T-helper 2 cell treated with Interferon-gamma antibody and Interleukin-4, amounts not matched to agents 100 ng/mL and 5 ng/mL, for 36 hours (primary cell): Measurements from ENCODE around the gene PCDHB10. TPM values are rescaled to one million over a fixed set of nuclear protein-coding genes. Genes with fewer than 3 reads are reported as not detected.
"Not testable (repeated sequence)": the region's sequence is repeated elsewhere in the genome, so short reads cannot be mapped to it uniquely, and the experiment has no call there.

Source experiments
- intact Hi-C: fragments of 100-400 bp; cut with micrococcal nuclease; formaldehyde crosslinking; loops from one replicate; pipeline ENCODE4 v1.15.1; 2023
- total RNA-seq: library from RNA; stranded (reverse); gene quantifications from 2 replicates; pipeline ENCODE4 v1.2.3, GENCODE V29; 2022

PCDHB10 gene
- total RNA-seq, 1 donor from 2014 or later: not detected

DNA sequence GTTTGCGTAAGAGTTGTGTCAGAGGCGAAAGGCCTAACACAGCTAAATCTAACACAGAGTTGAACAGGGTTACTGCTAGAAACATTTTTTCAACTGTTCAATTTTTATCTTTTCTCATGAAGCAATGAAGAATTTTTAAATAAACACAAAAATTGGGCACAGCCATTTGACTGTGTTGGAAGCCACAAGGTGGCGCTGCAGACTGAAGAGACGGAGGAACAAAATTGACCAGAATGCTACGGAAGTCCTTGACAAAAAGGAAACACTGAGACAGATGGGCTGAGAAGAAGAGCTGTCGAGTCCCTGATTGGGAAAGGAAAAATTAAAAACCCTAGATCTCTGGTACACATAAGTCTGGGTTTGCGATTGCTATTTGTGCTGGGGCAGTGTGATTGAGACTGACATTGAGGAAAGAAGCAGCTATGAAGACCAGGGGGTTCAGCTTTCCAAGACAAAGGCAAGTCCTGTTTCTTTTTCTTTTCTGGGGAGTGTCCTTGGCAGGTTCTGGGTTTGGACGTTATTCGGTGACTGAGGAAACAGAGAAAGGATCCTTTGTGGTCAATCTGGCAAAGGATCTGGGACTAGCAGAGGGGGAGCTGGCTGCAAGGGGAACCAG lies 5.1 kb upstream of the PCDHB10 start, which contains the start of gene PCDHB9:
Gene PCDHB9, plus strand, starts transcription at position 265 of the 616 bp plus-strand sequence. Its CDS starts 158 bp downstream, at position 423.
- intact Hi-C loops: no loop called here

DNA sequence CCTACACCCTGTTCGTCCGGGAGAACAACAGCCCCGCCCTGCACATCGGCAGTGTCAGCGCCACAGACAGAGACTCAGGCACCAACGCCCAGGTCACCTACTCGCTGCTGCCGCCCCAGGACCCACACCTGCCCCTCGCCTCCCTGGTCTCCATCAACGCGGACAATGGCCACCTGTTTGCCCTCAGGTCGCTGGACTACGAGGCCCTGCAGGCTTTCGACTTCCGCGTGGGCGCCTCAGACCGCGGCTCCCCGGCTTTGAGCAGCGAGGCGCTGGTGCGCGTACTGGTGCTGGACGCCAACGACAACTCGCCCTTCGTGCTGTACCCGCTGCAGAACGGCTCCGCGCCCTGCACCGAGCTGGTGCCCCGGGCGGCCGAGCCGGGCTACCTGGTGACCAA lies 3.5 kb upstream of the PCDHB10 start:
- intact Hi-C loops: not testable (repeated sequence)

DNA sequence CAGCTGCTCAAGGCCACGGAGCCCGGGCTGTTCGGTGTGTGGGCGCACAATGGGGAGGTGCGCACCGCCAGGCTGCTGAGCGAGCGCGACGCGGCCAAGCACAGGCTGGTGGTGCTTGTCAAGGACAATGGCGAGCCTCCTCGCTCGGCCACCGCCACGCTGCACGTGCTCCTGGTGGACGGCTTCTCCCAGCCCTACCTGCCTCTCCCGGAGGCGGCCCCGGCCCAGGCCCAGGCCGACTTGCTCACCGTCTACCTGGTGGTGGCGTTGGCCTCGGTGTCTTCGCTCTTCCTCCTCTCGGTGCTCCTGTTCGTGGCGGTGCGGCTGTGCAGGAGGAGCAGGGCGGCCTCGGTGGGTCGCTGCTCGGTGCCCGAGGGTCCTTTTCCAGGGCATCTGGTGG lies 3.0 kb upstream of the PCDHB10 start:
- intact Hi-C loops: not testable (repeated sequence)

DNA sequence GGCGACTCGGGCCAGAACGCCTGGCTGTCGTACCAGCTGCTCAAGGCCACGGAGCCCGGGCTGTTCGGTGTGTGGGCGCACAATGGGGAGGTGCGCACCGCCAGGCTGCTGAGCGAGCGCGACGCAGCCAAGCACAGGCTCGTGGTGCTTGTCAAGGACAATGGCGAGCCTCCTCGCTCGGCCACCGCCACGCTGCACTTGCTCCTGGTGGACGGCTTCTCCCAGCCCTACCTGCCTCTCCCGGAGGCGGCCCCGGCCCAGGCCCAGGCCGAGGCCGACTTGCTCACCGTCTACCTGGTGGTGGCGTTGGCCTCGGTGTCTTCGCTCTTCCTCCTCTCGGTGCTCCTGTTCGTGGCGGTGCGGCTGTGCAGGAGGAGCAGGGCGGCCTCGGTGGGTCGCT lies 2.2 kb downstream of the PCDHB10 start:
- intact Hi-C loops: not testable (repeated sequence)

DNA sequence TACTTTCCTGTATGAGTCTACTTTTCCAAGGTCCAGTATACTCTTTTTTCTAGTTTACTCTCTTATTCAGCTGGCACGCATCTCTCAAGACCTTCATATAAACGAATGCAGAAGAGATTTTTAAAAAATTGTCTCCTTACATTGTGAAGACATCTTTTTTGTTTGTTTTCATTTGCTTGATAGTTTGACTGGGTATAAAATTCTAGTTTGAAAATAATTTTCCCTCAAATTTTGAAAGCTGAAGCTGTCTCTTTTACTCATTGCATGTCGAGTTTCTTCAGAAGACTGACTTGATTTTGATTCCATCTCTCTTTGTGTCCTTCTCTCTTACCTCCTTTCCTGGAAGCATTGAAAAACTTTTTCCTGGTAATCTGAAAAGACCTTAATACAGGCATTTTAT lies 4.2 kb downstream of the PCDHB10 start:
- intact Hi-C loops: no loop called here

DNA sequence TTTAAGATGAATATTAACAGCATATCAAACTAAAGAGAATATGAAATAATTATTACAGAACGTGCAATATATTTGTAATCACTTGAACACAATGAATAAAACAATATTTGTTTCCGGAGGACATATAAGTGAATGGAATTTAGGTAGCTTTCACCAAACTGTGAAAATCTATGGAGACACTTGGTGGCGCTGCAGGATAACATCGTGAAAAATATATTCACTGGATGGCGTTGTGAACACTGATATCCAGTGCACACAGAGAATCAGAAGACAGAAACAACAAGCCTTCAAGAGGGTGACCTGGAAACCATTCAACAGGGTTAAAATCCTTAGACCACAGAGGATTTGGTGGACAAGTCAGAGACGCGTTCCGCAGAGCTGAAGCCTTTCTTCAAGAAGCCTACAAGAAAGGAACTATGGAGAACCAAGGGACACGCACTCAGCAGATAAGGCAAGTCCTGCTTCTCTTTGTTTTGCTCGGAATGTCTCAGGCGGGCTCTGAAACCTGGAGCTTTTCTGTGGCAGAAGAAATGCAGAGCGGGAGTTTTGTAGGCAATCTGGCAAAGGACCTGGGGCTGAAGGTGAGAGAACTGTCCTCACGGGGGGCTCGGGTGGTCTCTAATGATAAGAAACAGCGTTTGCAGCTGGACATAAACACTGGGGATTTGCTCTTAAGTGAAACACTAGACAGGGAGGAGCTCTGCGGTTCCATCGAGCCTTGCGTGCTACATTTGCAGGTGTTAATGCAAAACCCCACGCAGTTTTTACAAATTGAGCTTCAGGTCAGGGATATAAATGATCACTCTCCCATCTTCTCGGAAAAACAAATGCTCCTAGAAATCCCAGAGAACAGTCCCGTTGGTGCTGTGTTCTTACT lies 7.4 kb downstream of the PCDHB10 start, which contains the start of gene PCDHB11:
Gene PCDHB11, plus strand, starts transcription at position 269 of the 877 bp plus-strand sequence. Its CDS starts 148 bp downstream, at position 417.
- intact Hi-C loops: no loop called here

DNA sequence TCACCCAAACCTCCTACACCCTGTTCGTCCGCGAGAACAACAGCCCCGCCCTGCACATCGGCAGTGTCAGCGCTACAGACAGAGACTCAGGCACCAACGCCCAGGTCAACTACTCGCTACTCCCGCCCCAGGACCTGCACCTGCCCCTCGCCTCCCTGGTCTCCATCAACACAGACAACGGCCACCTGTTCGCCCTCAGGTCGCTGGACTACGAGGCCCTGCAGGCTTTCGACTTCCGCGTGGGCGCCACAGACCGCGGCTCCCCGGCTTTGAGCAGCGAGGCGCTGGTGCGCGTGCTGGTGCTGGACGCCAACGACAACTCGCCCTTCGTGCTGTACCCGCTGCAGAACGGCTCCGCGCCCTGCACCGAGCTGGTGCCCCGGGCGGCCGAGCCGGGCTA lies 9.0 kb downstream of the PCDHB10 start:
- intact Hi-C loops: not testable (repeated sequence)

DNA sequence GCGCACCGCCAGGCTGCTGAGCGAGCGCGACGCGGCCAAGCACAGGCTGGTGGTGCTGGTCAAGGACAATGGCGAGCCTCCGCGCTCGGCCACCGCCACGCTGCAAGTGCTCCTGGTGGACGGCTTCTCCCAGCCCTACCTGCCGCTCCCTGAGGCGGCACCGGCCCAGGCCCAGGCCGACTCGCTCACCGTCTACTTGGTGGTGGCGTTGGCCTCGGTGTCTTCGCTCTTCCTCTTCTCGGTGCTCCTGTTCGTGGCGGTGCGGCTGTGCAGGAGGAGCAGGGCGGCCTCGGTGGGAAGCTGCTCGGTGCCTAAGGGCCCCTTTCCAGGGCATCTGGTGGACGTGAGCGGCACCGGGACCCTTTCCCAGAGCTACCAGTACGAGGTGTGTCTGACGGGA lies 9.5 kb downstream of the PCDHB10 start:
- intact Hi-C loops: not testable (repeated sequence)

DNA sequence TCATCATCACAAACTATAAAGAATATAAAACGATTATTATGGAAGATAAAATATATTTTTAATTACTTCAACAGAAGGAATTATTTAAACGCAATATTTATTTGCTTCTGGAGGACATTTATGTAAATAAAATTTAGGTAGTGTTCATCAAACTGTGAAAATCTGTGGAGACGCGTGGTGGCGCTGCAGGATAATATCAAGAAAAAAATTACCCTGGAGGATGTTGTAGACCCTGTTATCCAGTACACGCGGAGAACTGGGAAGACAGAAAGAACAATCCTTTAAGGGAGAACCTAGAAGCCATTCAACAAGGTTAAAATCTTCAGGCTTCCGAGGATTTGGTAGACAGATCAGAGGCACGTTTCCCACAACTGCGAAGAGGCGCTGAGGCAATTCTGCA lies 16.3 kb downstream of the PCDHB10 start, which contains the start of gene PCDHB12:
Gene PCDHB12, plus strand, starts transcription at position 242 of the 400 bp plus-strand sequence. CDS start 189 bp downstream, outside the sequence.
- intact Hi-C loops: no loop called here

DNA sequence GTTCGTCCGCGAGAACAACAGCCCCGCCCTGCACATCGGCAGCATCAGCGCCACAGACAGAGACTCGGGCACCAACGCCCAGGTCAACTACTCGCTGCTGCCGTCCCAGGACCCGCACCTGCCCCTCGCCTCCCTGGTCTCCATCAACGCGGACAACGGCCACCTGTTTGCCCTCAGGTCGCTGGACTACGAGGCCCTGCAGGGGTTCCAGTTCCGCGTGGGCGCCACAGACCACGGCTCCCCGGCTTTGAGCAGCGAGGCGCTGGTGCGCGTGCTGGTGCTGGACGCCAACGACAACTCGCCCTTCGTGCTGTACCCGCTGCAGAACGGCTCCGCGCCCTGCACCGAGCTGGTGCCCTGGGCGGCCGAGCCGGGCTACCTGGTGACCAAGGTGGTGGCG lies 18.1 kb downstream of the PCDHB10 start:
- intact Hi-C loops: not testable (repeated sequence)

DNA sequence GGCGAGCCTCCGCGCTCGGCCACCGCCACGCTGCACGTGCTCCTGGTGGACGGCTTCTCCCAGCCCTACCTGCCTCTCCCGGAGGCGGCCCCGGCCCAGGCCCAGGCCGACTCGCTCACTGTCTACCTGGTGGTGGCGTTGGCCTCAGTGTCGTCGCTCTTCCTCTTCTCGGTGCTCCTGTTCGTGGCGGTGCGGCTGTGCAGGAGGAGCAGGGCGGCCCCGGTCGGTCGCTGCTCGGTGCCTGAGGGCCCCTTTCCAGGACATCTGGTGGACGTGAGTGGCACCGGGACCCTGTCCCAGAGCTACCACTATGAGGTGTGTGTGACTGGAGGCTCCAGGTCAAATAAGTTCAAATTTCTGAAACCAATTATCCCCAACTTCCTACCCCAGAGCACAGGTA lies 18.7 kb downstream of the PCDHB10 start:
- intact Hi-C loops: not testable (repeated sequence)

DNA sequence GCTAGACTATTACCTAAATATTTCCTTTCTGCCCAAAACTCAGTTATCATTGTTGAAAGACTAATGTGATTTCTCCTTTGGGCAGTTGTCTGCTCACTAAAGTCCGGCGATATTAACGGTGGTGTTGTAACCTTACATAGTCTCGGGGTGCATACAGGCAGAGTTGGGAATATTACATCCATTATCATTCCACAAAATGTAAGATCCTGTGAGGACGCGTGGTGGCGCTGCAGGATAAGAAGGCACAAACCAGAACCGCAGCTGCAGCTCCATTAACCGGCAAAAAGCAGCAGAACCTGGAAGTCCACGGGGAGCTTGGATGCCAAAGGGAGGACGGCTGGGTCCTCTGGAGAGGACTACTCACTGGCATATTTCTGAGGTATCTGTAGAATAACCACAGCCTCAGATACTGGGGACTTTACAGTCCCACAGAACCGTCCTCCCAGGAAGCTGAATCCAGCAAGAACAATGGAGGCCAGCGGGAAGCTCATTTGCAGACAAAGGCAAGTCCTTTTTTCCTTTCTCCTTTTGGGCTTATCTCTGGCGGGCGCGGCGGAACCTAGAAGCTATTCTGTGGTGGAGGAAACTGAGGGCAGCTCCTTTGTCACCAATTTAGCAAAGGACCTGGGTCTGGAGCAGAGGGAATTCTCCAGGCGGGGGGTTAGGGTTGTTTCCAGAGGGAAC lies 21.6 kb downstream of the PCDHB10 start, which contains the start of gene PCDHB13:
Gene PCDHB13, plus strand, starts transcription at position 264 of the 684 bp plus-strand sequence. Its CDS starts 205 bp downstream, at position 469.
- intact Hi-C loops: not testable (repeated sequence)

DNA sequence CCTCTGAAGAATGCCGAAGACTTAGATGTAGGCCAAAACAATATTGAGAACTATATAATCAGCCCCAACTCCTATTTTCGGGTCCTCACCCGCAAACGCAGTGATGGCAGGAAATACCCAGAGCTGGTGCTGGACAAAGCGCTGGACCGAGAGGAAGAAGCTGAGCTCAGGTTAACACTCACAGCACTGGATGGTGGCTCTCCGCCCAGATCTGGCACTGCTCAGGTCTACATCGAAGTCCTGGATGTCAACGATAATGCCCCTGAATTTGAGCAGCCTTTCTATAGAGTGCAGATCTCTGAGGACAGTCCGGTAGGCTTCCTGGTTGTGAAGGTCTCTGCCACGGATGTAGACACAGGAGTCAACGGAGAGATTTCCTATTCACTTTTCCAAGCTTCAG lies 22.4 kb downstream of the PCDHB10 start:
- intact Hi-C loops: not testable (repeated sequence)

DNA sequence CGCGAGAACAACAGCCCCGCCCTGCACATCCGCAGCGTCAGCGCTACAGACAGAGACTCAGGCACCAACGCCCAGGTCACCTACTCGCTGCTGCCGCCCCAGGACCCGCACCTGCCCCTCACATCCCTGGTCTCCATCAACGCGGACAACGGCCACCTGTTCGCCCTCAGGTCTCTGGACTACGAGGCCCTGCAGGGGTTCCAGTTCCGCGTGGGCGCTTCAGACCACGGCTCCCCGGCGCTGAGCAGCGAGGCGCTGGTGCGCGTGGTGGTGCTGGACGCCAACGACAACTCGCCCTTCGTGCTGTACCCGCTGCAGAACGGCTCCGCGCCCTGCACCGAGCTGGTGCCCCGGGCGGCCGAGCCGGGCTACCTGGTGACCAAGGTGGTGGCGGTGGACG lies 23.4 kb downstream of the PCDHB10 start:
- intact Hi-C loops: not testable (repeated sequence)

DNA sequence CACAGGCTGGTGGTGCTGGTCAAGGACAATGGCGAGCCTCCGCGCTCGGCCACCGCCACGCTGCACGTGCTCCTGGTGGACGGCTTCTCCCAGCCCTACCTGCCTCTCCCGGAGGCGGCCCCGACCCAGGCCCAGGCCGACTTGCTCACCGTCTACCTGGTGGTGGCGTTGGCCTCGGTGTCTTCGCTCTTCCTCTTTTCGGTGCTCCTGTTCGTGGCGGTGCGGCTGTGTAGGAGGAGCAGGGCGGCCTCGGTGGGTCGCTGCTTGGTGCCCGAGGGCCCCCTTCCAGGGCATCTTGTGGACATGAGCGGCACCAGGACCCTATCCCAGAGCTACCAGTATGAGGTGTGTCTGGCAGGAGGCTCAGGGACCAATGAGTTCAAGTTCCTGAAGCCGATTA lies 23.9 kb downstream of the PCDHB10 start:
- intact Hi-C loops: not testable (repeated sequence)

DNA sequence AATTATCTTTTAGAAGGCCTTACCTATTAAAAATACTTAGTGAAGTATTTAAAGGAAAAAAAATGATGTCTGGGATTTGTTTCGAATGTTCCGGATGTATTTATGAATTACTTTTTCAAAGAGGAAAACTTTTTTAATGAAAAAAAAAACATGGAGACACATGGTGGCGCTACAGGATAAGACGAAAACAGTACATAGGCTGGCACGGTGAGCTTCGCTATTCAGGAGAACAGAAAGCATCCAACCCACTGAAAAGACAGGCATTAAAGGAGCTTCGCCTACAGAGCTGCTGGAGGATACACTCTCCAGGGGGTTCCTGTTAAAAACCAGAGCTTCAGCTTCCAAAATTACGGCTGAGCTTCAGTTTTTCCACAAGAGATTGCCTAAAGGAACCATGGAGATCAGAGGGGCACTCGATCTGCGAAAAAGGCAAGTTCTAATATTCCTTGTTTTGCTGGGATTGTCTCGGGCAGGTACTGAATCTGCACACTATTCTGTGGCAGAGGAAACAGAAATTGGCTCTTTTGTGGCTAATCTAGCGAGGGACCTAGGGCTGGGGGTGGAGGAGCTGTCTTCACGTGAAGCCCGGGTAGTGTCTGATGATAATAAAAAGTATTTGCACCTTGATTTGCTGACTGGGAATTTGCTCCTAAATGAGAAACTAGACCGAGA lies 31.1 kb downstream of the PCDHB10 start, which contains the start of gene PCDHB14:
Gene PCDHB14, plus strand, starts transcription at position 232 of the 672 bp plus-strand sequence. Its CDS starts 163 bp downstream, at position 395.
- intact Hi-C loops: no loop called here

DNA sequence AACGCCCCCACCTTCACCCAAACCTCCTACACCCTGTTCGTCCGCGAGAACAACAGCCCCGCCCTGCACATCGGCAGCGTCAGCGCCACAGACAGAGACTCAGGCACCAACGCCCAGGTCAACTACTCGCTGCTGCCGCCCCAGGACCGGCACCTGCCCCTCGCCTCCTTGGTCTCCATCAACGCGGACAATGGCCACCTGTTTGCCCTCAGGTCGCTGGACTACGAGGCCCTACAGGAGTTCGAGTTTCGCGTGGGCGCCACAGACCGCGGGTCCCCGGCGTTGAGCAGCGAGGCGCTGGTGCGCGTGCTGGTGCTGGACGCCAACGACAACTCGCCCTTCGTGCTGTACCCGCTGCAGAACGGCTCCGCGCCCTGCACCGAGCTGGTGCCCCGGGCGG lies 32.7 kb downstream of the PCDHB10 start:
- intact Hi-C loops: not testable (repeated sequence)

DNA sequence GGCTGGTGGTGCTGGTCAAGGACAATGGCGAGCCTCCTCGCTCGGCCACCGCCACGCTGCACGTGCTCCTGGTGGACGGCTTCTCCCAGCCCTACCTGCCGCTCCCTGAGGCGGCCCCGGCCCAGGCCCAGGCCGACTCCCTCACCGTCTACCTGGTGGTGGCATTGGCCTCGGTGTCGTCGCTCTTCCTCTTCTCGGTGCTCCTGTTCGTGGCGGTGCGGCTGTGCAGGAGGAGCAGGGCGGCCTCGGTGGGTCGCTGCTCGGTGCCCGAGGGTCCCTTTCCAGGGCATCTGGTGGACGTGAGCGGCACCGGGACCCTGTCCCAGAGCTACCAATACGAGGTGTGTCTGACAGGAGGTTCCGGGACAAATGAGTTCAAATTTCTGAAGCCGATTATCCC lies 33.3 kb downstream of the PCDHB10 start:
- intact Hi-C loops: not testable (repeated sequence)

DNA sequence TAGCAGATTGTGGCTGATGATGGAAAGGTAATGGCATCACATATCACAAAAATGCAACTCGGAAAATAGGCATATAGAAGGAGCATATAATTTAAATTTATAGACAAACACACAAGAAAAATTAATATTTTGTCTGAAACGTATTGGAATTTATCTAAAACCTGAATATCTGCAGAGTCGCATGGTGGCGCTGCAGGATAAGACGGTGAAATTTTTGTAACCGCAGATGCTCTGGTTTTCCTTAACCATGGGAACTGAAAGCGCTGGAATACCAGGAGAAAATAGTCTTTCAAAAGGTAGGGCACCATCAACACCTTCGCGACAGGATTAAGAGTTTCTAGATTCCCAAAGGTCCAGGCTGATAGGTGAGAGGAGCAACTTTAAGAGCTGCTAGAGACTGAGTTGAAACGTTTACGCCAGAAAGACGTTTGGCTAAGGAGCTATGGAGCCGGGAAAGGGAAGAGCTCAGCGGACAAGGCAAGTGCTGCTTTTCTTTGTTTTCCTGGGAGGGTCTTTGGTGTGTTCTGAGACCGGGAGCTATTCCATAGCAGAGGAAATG lies 42.0 kb downstream of the PCDHB10 start:
- intact Hi-C loops: loop anchor here (10.0 kb wide), 2 partner anchors 181 to 359 kb away; partner anchors contain the start of genes PCDHA12, PCDHGA10 and PCDHGB7

DNA sequence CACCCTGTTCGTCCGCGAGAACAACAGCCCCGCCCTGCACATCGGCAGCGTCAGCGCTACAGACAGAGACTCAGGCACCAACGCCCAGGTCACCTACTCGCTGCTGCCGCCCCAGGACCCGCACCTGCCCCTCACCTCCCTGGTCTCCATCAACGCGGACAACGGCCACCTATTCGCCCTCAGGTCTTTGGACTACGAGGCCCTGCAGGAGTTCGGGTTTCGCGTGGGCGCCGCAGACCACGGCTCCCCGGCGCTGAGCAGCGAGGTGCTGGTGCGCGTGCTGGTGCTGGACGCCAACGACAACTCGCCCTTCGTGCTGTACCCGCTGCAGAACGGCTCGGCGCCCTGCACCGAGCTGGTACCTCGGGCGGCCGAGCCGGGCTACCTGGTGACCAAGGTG lies 43.8 kb downstream of the PCDHB10 start:
- intact Hi-C loops: loop anchor here (10.0 kb wide), 2 partner anchors 179 to 361 kb away; partner anchors contain the start of genes PCDHA12, PCDHGA10 and PCDHGB7
